GM19455 (cell line): ENCODE data around the gene CHDH.

Experiments used
- ATAC-seq: cut with Tn5 transposase; IDR thresholded peaks from one replicate; pipeline ENCODE4 v1.9.1; 2021; ENCODE audit not compliant: unreplicated experiment

The CHDH gene

DNA sequence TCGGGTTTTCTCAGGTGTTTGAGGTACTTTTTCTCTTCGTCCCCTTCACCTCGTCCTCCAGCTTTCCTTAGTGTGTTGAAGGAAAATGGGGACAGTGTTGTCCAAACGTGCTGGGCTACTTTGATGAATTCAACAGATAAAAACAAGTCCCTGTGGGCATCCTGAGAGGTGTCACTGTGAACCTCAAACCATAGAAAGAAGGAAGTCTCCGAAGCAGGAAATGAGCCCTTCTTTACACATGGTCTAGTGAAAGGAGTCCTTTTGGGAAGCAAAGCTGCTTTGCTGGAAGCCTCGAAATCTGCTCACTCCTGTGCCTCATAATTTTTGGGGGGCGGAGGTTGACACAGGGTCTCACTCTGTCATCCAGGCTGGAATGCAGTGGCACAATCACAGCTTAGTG lies 10.7 kb upstream of the CHDH start:
- no peak for ATAC-seq

DNA sequence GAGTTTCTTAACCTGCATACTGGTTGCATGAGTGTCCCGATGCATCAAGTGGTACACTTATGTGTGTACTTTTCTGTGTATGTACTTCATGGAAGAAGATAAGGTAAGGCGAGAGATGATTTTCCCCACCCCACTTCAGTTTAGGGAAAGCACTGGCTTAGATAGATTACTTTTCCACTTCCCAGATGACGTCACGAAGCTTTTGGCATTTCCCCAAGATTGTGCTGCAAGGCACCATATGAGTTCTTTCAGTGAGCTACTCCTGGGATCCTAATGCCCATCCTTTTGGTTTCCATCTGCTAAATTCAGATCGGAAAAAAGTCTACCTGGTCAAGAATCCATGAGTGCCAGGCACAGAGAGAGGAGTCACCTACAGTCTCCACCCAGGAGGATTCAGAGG lies 4.7 kb upstream of the CHDH start:
- ATAC-seq: no peak

- no peak for ATAC-seq
Measured at GRCh38 chr3:53849916-53850315, 3.7 kb upstream of the CHDH start.

GRCh38 chr3:53846851-53847155 lies 584 bp upstream of the CHDH start:
- ATAC-seq: no peak

DNA sequence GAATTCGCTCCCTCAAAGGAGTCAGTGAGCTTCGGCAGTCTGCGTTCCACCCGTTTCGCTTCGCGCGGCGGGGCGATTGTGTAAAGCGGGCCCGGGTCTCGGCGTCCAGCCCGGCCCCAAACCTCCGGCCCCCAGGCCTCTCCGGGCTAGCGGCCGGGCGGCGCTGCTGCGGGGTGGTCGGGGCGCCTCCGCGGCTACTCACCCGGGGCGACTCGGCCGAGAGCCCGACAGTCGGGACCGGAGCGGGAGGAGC lies 412 bp downstream of the CHDH start:
- peak; percentile 16 for ATAC-seq

GRCh38 chr3:53845103-53845880 lies 927 bp downstream of the CHDH start:
- peak; percentile 31 for ATAC-seq

DNA sequence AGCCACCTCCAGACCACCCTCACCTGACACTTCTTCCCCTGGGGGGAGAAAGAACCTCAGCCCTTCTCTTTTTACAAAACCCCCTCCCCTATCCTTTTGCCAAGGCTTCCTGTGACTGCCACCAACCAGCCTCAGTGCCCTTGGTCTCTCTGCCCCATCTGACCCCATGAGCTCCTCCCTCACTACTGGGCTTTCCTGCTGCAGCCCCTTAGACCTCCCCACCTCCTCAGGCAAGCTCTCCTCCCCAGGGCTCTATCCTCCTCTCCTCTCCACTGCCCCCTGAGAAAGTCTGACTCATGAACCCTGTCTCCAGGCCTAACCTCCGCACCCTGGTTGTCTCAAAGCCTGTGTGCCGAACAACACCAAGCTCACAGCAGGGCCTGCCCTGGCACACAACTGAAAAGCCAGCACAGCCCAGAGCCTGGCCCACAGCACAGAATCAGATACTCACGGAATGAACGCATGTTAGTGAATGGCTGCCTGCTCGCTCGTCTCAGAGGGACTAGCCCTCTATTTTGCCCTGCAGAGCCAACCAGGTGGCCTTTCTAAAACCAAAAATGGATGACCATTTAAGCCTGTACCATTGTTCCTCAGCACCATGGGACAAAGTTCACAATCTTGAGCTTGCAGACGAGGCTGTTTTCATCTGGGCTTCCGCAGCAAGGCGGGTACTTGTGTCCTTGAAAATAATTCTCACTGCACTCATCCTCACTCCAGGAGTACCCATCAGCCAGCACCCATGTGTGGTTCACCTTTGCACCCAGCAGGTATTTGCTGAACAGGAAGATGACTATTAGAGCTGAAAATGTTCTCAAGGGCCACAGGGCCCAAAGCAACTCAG lies 1.7 kb downstream of the CHDH start:
- no peak for ATAC-seq

DNA sequence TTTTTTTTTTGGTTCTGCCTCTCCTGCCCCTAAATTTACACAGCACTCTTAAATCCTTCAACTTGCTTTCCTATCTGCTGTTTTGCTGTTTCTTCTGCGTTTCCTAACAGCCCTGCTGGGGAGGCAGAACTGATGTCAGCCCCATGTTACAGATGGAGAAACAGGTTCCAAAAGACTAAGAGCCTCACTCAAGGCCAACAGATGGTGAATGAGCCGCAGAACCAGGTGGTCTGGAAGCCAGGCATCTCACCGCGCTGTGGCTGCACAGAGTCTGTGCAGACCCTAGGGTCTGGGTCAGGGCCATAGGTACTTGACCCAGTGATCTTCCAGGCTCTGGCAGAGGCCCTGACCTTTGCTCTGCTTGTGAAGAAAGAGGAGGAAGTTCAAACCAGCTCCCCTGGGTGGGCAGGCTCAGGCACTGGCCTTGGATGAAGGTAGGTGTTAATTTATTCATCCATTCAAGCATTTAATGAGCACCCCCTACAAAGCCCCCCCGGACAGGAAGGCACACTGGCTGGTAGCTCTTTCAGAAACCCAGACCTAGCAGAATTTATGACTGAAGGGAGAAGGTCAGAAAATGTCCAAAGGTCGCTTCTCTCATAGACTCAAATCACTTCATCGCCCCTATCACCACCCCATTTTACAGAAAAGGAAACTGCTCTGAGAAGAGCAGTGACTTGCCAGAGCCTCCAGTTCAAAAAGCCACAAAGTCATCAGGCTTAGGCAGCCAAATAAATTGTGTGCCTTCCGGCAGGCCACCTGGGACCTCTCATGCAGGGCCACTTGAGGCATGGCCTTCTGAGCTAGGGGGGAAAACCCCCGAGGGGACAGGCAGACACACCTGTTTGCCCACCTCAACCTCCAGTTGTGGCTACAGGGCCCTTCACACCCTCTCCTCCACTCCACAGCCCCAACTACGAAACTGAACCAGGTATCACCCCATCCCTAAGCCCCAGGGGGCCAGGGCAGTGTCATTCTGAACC lies 2.7 kb downstream of the CHDH start:
- no peak for ATAC-seq

GRCh38 chr3:53842436-53843194 lies 3.6 kb downstream of the CHDH start:
- no peak for ATAC-seq

GRCh38 chr3:53841296-53841695 lies 4.9 kb downstream of the CHDH start:
- ATAC-seq: no peak

DNA sequence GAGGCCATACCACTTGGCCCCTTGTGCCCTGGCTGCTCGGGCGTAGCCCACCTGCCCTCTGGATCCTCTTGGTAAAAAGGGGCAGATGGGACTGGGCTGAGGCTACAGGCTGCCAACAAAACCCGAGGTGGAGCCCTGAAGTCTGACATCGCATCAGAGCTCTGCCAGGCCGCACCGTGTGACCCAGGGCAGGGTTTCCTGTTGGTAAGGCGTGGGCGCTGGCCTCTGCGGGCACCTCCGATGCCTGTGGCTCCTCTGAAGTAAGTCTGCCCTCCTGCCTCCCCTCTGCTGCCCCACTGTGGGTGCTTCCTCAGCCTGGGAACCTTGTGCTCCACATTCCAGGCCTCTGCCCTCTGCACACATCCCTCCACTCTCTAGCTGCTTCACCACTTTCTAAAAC lies 8.9 kb downstream of the CHDH start:
- ATAC-seq: no peak

DNA sequence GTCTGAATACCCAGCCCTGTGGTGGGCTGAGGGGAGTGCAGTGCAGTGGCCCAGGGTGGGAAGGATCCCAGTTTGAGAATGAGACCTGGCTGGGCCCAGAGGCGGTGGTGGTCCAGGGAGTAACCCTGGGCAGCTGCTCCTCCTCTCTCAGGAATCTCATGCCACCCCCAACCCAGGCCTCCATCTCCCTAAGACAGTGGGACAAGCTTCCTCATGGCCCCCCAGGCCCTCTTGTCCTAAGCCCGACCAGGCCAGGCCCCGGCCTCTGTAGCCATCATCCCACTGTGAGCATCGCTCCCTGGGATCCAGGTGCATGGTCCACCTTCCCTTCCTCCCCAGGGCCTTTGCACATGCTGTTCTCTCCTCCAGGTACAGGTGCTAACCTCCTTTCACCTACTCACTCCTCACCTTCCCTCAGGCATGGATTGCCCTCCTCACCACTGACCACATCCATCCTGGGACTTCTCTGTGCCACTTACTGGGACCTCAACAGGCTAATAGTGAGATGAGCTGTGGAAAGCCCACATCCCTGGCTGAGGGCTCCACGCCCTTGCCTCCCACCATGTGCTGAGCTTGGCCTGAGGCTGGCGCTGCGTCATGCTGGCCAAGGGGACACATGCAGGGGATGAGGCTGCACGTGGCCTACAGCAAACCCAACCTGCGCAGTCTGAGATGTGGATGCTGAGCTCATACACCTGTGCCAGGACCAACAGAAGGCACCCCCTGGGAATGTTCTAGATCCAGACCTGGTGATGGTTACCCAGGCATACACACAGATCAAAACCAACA lies 9.9 kb downstream of the CHDH start:
- ATAC-seq: no peak

GRCh38 chr3:53835257-53835656 lies 11.0 kb downstream of the CHDH start:
- ATAC-seq: no peak

DNA sequence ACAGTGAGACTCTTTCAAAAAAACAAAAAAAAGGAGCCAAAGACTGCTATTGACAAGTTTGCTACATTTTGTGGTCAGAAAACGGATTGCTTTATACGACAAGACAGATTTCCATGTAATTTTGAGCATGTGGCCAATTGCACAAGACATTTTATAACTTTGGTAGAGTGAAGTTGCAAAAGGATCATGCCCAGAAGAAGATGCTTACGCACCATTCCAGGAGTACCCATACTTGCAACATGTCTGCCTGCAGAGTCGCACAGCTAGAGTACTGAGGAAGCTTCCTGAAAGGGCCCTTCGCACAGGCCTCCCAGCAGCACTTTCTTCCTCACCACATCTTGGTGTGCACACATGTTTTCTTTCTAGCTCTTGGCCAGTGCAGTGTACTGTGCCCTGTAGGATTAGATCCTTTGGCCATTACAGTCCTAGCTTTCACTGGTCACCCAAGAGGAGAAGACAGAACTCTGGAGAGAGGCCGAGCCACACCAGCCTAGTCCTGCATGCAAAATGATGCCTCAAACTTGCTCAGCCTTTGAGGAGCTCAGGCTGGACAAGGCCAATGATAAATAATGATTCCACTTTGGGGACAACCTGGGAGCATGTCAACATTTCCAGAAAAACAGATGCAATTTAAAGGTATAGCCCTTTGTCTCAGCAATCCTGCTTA lies 11.7 kb downstream of the CHDH start:
- ATAC-seq: no peak

GRCh38 chr3:53833700-53834099 lies 12.5 kb downstream of the CHDH start:
- no peak for ATAC-seq

DNA sequence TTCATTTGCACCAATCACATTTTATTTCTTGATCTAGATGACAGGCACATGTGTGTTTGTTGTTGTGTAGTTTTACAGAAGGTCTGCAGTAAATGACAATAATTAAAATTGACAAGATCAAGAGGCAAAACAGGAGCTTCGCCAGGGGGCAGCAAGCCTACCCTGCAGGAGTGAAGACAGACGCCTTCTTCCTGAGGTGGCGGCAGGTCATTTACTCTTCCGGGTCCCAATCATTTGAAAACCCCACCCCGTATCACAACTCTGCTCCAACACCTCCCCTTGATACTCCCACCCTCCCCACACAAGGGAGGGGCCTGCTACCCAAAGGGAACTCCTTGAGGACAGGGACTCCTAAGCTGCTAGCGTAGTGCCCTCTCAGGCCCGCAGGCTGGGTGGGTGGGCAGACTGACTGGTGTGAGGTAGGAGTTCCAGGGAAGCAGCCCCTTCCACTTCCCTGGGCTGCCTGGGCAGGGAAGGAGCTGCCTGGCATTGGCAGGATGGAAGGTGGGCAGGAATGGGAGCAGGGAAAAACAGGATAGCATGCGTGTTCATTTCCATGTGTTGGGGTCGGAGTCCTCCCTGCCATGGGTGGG lies 13.1 kb downstream of the CHDH start:
- ATAC-seq: no peak

DNA sequence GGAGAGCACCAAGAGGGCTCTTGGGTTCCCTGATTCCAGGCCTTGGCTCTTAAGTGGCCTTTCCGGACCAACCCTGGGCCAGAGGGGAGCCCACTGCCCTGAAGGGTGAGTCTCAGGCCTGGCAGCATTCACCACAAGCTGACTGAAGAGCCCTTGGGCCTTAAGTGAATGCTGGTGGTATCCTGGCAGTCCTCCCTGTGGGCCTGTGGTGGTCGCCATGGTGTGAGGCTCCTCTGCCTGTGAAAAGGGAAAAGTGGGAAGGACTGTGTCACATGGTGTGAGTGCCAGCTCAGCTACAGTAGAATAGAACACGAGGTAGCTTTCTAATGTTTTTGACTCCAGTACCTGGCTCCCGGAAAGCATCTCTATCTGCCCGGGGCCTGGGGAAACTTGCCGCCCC lies 15.3 kb downstream of the CHDH start:
- ATAC-seq: no peak

- no peak for ATAC-seq
Measured at GRCh38 chr3:53829605-53830004, 16.6 kb downstream of the CHDH start.

DNA sequence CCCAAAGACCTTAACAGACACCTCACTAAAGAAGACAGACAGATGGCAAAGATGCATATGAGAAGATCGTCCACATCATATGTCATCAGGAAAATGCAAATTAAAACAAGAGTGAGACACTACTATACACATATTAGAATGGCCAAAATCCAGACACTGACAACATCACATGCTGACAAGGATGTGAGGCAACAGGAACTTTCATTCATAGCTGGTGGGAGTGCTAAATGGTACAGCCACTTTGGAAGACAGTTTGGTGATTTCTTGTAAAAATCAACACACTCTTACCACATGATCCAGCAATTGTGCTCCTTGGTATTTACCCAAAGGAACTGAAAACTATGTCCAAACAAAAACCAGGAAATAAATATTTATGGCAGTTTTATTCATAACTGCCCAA lies 17.6 kb downstream of the CHDH start:
- no peak for ATAC-seq
